NCI-H1048 (cell line): ENCODE measurements around the gene ARL8B.

Experiments used
- DNase-seq: peaks from one replicate; lab custom pipeline; 2025; lab: John Stamatoyannopoulos, UW

The ARL8B gene

GRCh38 chr3:5212628-5213573 is 90.8 kb downstream of the ARL8B start:
- no peak for DNase-seq

DNA sequence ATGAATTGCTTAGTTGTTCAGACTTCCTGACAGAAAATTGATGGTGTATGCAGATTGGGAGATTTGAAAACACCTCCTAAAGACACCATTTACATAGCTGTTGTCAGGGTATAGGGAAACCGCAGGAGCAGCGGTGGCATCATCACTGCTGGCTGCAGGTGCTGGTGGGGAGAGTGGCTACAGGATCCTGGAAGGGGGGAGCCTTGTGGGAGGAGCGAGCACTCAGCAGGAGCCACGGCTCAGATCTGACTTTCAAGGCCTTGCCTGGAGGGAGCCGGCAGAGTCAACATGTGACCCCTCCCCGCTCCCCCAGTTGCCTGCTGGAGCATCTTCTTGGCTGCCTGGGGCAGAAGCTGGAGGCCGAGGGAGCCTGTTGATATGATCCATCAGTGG is 91.5 kb downstream of the ARL8B start:
- DNase-seq, result no peak

DNA sequence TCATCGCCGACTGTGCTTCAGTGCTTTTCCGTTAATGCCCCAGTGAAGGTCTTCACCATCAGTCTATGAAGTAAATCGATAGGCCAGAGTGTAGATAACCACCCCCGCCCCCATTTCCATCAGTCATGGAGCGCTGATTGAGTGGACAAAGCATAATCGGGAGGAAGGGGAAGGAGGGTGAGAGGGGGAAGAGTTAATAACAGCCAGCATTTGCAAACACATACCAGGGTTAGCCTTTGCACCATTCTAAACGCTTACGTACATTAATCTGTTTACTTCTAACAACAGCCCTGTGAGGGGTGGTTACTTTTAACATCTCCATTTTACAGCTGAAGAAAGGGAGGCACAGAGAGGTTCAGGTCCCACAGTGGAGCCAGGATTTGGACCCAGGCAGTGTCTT is 92.3 kb downstream of the ARL8B start:
- DNase-seq, result no peak

DNA sequence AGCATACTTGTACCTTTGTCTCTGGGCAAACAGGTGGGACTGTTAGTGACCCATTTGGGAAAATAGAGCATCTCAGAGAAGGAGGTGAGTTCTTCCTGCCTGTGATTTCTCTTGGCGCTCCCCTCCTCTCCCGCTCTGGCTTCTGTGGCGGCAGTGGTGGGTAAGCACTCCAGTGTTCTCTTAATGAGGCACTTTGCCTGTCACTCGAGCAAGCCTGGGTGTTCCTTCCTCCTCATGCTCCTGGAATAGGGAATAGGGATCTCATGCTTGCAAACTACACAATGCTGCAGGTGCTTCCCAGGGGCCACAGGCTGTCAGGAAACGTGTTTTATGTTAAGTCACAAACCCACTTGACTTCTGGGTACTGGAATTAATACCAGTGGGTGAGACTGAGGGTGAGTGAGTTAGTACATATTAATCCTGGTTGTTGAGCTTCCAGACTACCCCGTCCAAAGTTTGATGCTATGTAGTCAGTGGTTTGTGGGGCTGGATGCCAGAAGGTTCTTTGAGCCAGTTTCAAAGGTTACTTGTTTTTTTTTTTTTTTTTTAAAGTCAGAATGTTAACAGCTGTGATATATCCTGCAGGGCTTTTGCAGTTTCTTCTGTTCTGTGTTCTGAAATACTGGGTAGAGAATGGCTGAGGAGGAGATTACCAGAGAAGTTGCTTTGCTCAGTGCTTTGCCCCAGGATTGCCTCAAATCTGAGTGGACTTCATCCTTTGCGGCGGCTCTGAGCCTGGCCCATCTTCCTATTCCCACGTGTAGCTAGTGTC is 95.9 kb downstream of the ARL8B start:
- DNase-seq, result no peak

- DNase-seq, result no peak
Measured at GRCh38 chr3:5218815-5219214, 96.7 kb downstream of the ARL8B start.

- no peak for DNase-seq
Measured at GRCh38 chr3:5219216-5219615, 97.1 kb downstream of the ARL8B start.

GRCh38 chr3:5220193-5220592 is 98.1 kb downstream of the ARL8B start:
- no peak for DNase-seq

GRCh38 chr3:5220667-5221431 is 98.8 kb downstream of the ARL8B start:
- no peak for DNase-seq

DNA sequence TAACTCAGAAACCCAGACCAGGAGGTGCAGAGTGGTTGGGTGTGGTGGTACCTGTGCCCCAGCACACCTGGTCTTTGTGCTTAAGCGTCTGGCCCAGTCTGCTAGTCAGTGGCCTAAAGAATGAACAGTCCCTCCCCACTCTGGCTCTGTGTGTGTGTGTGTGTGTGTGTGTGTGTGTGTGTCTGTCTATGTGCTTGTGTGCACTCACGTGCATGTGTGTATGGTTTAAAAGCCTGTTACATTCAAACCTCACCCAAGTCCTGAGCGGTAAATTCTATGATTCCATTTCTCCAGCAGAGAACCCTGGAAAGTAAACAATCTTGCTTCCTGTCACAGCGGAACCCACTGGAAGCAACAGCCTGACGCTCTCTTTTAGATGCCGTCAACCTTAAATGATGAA is 99.6 kb downstream of the ARL8B start:
- DNase-seq, result no peak

GRCh38 chr3:5222283-5223005 is 100.4 kb downstream of the ARL8B start:
- DNase-seq, result no peak

DNA sequence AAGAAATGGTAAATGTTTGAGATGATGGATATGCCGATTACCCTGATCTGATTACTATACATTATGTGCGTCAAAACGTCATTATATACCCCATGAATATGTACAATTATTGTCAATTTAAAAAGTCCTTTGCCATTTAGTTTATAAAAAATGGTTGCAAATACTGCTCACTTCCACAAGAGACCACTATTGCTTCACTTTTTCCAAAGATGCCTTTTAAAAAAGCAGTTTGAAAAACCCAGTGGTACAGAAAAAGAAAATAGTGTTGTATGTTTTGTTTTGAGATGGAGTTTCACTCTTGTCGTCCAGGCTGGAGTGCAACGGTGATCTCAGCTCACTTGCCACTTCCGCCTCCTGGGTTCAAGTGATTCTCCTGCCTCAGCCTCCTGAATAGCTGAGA is 104.7 kb downstream of the ARL8B start:
- DNase-seq, result no peak

DNA sequence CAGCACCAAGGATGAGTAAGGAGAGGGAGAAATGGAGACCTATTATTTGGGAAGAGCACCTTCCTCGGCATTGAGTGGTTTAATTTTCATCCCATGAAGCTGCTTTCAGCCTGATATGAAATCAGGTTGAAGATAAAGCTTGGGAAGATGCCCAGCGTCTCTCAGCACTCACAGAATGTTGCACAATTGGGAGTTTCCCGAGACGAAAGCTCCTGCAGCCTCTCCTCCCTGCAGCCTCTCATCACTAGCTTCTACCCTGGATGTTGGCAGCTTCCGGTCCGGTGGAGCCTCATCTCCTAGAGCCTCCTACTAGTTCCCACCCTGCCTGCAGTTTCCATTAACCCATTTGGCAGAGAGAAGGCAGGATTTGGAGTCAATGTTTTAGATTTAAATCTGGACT is 105.7 kb downstream of the ARL8B start:
- no peak for DNase-seq

DNA sequence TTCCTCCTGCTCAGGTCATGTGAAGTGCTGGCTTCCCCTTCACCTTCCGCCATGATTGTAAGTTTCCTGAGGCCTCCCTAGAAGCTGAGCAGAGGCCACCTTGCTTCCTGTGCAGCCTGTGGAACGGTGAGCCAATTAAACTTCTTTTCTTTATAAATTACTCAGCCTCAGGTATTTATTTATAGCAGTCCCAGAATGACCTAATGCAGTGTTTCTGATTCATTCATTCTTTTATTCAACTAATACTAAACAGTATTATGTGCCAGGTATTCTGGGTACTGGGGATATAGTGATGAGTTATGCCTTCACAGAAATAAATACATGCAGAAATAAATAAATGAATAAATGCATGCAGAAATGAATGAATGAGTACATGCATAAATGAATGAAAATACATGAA is 107.3 kb downstream of the ARL8B start:
- DNase-seq, result no peak
